Measurements from ENCODE around the gene DMBX1. TPM values are rescaled to one million over a fixed set of nuclear protein-coding genes. Genes with fewer than 3 reads are reported as not detected.

The DMBX1 gene
- total RNA-seq (2022; extraction: Qiagen RNA extraction; ENCODE audit: low read depth) = 0.51 to 1.2 TPM (median 0.99 TPM) in 5 replicates

DNA sequence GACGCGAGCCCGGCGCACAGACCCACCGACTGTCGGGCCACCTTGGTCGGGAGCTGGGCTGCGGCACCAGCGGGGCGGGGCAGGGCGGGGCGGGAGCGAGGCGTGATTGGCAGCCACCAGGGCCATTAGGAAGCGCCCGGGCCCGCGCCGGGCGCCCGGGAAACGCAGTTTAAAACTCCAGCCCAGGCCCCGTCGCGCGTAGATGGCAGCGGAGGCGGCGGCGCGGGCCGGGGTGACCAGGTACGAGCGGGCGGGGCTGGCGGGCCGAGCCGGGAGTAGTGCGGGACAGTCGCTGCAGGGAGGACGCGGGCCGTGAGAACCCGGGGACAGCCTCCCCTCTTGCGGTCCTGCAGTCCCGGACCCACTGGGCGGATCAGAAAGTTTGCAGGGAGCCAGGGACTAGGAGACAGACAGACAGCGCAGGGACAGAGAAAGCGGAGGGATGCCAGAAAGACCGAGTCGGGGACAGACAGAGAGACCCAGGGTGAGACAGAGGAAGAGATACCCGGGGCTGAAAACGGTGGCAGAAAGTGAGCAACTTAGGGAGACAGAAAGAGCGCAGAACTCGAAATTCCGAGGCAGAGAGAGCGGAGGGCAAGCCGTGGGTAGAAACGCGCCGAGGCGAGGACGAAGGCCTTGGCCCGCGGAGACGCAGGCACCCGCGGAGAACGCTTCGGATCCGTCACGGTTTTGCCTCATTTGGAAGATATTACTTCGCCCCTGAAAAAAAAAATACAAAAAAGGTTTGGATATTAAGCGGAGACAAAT is at the start of gene DMBX1:
DMBX1 (plus strand) TSS at position 199 of the 768 bp plus-strand sequence. CDS start 17,175 bp downstream, outside the sequence.

Other genes with a start within 250 kb of the DMBX1 start
- gene RAD54L, start 242.1 kb upstream of the DMBX1 start, total RNA-seq (2022; extraction: Qiagen RNA extraction; ENCODE audit: low read depth) = 7.8 to 12.9 TPM (median 10.9 TPM) in 5 replicates
- 29.3 to 48.5 TPM (median 40.3 TPM) in 5 replicates for gene LRRC41, start 186.2 kb upstream of the DMBX1 start, total RNA-seq (2022; extraction: Qiagen RNA extraction; ENCODE audit: low read depth)
- 379 to 664 TPM (median 408 TPM) in 5 replicates for gene UQCRH, start 186.1 kb upstream of the DMBX1 start, total RNA-seq (2022; extraction: Qiagen RNA extraction; ENCODE audit: low read depth)
- gene NSUN4, start 149.0 kb upstream of the DMBX1 start, total RNA-seq (2022; extraction: Qiagen RNA extraction; ENCODE audit: low read depth) = 7.6 to 14.9 TPM (median 12.0 TPM) in 5 replicates
- gene FAAH, start 95.5 kb upstream of the DMBX1 start, total RNA-seq (2022; extraction: Qiagen RNA extraction; ENCODE audit: low read depth) = 0.65 to 1.5 TPM (median 1.0 TPM) in 5 replicates
- not detected in 5 replicates for gene KNCN, start 61.8 kb downstream of the DMBX1 start, total RNA-seq (2022; extraction: Qiagen RNA extraction; ENCODE audit: low read depth)
- gene MKNK1, start 114.4 kb downstream of the DMBX1 start, total RNA-seq (2022; extraction: Qiagen RNA extraction; ENCODE audit: low read depth) = 18.2 to 21.2 TPM (median 19.5 TPM) in 5 replicates
- 3.1 to 4.5 TPM (median 3.7 TPM) in 5 replicates for gene MOB3C, start 127.0 kb downstream of the DMBX1 start, total RNA-seq (2022; extraction: Qiagen RNA extraction; ENCODE audit: low read depth)
- 31.3 to 43.0 TPM (median 31.9 TPM) in 5 replicates for gene ATPAF1, start 178.5 kb downstream of the DMBX1 start, total RNA-seq (2022; extraction: Qiagen RNA extraction; ENCODE audit: low read depth)
- not detected in 5 replicates for gene TEX38, start 182.0 kb downstream of the DMBX1 start, total RNA-seq (2022; extraction: Qiagen RNA extraction; ENCODE audit: low read depth)
- gene EFCAB14, start 229.3 kb downstream of the DMBX1 start, total RNA-seq (2022; extraction: Qiagen RNA extraction; ENCODE audit: low read depth) = 19.4 to 30.0 TPM (median 26.1 TPM) in 5 replicates

All from A549 treated with ZK216348 at 1 μM for 4 hours (cell line).